ENCODE results near the gene ZNF211.
A peak's percentile ranks its signal among the peaks of the same experiment; 100 is the strongest.

The ZNF211 gene

DNA sequence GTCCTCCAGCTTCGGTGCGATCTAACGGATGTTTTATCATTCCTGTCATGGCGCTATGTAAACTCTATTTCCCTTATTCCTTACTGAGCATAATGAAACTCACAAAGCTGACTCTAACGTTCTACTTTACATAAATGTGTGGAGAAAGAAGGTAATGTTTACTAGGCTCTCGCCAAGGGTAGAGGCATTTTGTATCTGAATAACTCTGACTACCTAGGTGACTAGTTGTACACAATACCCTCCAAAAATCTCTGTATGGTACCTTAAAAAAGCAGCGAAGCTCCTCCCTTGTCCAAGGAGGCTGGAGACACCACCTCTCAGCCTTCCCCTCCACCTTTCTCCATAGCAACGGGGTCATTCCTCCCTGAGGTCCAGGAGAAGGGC, 33.6 kb upstream of the ZNF211 start:
- H2AFZ ChIP-seq (ENCODE audit: low read depth, low read length, severe bottlenecking) = peak overlapping the region; percentile 84
- H3K9me3 ChIP-seq (ENCODE audit: insufficient read depth, low read length) = peaks cover 13% of the 10 kb centered on the region; the same call in 1 of the 2 replicates
- H3K9ac ChIP-seq (ENCODE audit: low read length) = peak overlapping the region; percentile 62
- TF ChIP-seq, protein P1, sequence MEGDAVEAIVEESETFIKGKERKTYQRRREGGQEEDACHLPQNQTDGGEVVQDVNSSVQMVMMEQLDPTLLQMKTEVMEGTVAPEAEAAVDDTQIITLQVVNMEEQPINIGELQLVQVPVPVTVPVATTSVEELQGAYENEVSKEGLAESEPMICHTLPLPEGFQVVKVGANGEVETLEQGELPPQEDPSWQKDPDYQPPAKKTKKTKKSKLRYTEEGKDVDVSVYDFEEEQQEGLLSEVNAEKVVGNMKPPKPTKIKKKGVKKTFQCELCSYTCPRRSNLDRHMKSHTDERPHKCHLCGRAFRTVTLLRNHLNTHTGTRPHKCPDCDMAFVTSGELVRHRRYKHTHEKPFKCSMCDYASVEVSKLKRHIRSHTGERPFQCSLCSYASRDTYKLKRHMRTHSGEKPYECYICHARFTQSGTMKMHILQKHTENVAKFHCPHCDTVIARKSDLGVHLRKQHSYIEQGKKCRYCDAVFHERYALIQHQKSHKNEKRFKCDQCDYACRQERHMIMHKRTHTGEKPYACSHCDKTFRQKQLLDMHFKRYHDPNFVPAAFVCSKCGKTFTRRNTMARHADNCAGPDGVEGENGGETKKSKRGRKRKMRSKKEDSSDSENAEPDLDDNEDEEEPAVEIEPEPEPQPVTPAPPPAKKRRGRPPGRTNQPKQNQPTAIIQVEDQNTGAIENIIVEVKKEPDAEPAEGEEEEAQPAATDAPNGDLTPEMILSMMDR (IDR thresholded peaks at IDR 0.05; ENCODE audit: insufficient read depth, low read length, poor library complexity, severe bottlenecking) = no peak
- TF ChIP-seq EZH2phosphoT487 (conservative IDR thresholded peaks at IDR 0.05; ENCODE audit: low read length) = no peak
- H4K20me1 ChIP-seq (ENCODE audit: low read depth, low read length) = no peaks in the 10 kb centered on the region
- H3K36me3 ChIP-seq (ENCODE audit: low read length) = no peaks in the 10 kb centered on the region; the same call in 1 of the 2 replicates
- peak overlapping the region; percentile 56 for H3K4me3 ChIP-seq (ENCODE audit: insufficient read depth, low read length, poor library complexity, severe bottlenecking)
- no peaks in the 10 kb centered on the region for H3F3A ChIP-seq (ENCODE audit: insufficient read depth)
- peaks cover 3% of the 10 kb centered on the region; the same call in 1 of the 2 replicates for H3K79me2 ChIP-seq (ENCODE audit: insufficient read depth, low read length)
- H3K4me2 ChIP-seq (ENCODE audit: low read depth, low read length, poor library complexity, severe bottlenecking) = peak overlapping the region; percentile 57
- H3K27ac ChIP-seq (ENCODE audit: low read depth, low read length) = no peak overlapping the region
- no peaks in the 10 kb centered on the region for H3K27me3 ChIP-seq (ENCODE audit: low read length)
- no peaks in the 10 kb centered on the region for H3K9me2 ChIP-seq (replicated peaks; ENCODE audit: insufficient read depth, low read length)

DNA sequence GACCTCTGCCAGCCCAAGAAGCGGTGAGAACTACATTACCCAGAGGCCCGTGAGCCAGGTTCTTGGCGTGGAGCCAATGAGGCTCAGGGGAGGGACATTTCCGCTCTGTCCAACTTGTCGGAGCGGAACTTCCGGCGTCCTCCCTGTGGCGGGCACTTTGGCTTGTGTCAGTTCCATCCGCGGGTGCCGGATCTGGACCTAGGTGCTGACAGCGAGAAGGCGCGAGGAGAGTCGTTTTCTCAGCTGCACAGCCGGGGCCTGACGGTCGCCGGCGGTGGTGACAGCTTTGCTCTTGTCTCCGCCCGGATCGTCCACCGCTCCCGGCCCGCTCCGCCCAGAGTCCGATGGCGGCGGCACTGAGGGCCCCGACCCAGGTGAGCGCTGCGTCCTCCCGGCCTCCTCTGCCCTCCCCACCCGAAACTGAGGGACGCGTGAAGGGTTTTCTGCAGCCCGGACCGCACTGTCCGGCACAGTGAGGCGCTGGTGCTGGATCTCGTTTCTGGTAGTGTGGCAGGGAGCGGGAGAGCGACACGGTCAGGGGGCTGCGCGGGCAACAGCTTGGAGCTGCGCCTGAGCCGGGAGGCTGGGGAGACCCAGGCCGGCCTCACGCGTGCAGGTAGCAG, 33.1 kb upstream of the ZNF211 start, which contains the start of gene ZNF530:
ZNF530 (plus strand) TSS at position 125 of the 623 bp plus-strand sequence. CDS start 4,461 bp downstream, outside the sequence.
- Histone ChIP-seq H4K20me1 (ENCODE audit: low read depth, low read length) (no peaks in the 10 kb centered on the region), H2AFZ (ENCODE audit: low read depth, low read length, severe bottlenecking) (peak within 1 kb of the TSS; percentile 84), H3K36me3 (ENCODE audit: low read length) (peaks cover 3% of the 10 kb centered on the region; the same call in 1 of the 2 replicates), H3K4me2 (ENCODE audit: low read depth, low read length, poor library complexity, severe bottlenecking) (peak within 1 kb of the TSS; percentile 57), H3F3A (ENCODE audit: insufficient read depth) (no peaks in the 10 kb centered on the region), H3K9ac (ENCODE audit: low read length) (peak within 1 kb of the TSS; percentile 62), H3K27me3 (ENCODE audit: low read length) (no peaks in the 10 kb centered on the region), H3K9me3 (ENCODE audit: insufficient read depth, low read length) (peaks cover 13% of the 10 kb centered on the region; the same call in 1 of the 2 replicates), H3K79me2 (ENCODE audit: insufficient read depth, low read length) (peaks cover 3% of the 10 kb centered on the region; the same call in 1 of the 2 replicates), H3K9me2 (replicated peaks; ENCODE audit: insufficient read depth, low read length) (no peaks in the 10 kb centered on the region), H3K27ac (ENCODE audit: low read depth, low read length) (no peak within 1 kb of the TSS), H3K4me3 (ENCODE audit: insufficient read depth, low read length, poor library complexity, severe bottlenecking) (peak within 1 kb of the TSS; percentile 56)
- TF ChIP-seq, protein P1 (IDR thresholded peaks at IDR 0.05; ENCODE audit: insufficient read depth, low read length, poor library complexity, severe bottlenecking) = no peak
- TF ChIP-seq EZH2phosphoT487 (conservative IDR thresholded peaks at IDR 0.05; ENCODE audit: low read length) = no peak

DNA sequence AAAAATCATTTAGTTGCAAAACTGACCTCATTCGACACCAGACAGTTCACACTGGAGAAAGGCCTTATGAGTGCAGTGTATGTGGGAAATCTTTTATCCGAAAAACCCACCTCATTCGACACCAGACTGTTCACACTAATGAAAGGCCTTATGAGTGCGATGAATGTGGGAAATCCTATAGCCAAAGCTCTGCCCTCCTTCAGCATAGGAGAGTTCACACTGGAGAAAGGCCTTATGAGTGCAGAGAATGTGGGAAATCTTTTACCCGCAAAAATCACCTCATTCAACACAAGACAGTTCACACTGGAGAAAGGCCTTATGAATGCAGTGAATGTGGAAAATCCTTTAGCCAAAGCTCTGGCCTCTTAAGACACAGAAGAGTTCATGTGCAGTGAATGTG, 26.0 kb upstream of the ZNF211 start:
- H3K27ac ChIP-seq (ENCODE audit: low read depth, low read length) = no peak overlapping the region
- peaks cover 11% of the 10 kb centered on the region; the same call in 1 of the 2 replicates for H3K9me3 ChIP-seq (ENCODE audit: insufficient read depth, low read length)
- H4K20me1 ChIP-seq (ENCODE audit: low read depth, low read length) = no peaks in the 10 kb centered on the region
- H3K27me3 ChIP-seq (ENCODE audit: low read length) = no peaks in the 10 kb centered on the region
- no peak overlapping the region for H3K4me2 ChIP-seq (ENCODE audit: low read depth, low read length, poor library complexity, severe bottlenecking)
- TF ChIP-seq, protein P1 (IDR thresholded peaks at IDR 0.05; ENCODE audit: insufficient read depth, low read length, poor library complexity, severe bottlenecking) = no peak
- TF ChIP-seq EZH2phosphoT487 (conservative IDR thresholded peaks at IDR 0.05; ENCODE audit: low read length) = no peak
- no peak overlapping the region for H2AFZ ChIP-seq (ENCODE audit: low read depth, low read length, severe bottlenecking)
- H3K9me2 ChIP-seq (replicated peaks; ENCODE audit: insufficient read depth, low read length) = no peaks in the 10 kb centered on the region
- H3K79me2 ChIP-seq (ENCODE audit: insufficient read depth, low read length) = no peaks in the 10 kb centered on the region
- H3K4me3 ChIP-seq (ENCODE audit: insufficient read depth, low read length, poor library complexity, severe bottlenecking) = no peak overlapping the region
- H3K9ac ChIP-seq (ENCODE audit: low read length) = no peak overlapping the region
- H3F3A ChIP-seq (ENCODE audit: insufficient read depth) = no peaks in the 10 kb centered on the region
- peaks cover 11% of the 10 kb centered on the region for H3K36me3 ChIP-seq (ENCODE audit: low read length)
